22Rv1 (cell line): ENCODE results near the gene CACNA1E.

Source experiments
- ZFX ChIP-seq: fragments of 450-650 bp; IDR thresholded peaks from 2 replicates; pipeline ENCODE4 v1.6.1; 2017; ENCODE audit warnings: antibody characterized with exemption, borderline replicate concordance
- TF ChIP-seq, protein P1 (sequence below): fragments of 450-650 bp; IDR thresholded peaks from 2 replicates; pipeline ENCODE4 v1.5.1; 2017; ENCODE audit warnings: mild to moderate bottlenecking

DNA sequence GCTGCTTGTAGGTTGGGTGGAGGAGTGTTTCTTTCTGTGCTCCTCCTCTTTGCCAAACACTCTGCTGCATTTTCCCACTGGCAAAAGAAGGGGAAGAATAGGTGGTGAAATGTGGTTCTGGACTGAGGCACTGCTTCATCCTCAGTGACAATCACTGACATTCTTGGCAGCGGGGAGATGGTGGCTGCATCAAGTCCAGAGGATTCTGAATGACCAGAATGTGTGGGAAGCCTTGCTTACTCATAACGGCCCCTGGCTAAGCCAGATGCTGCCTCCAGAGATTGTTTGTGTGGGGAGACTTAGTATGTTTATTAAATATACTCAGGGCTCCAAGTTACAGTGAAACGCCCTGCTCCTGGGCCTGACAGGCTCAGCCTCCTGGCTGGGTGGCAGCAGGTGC lies 160.3 kb downstream of the CACNA1E start:
- TF ChIP-seq, protein P1, sequence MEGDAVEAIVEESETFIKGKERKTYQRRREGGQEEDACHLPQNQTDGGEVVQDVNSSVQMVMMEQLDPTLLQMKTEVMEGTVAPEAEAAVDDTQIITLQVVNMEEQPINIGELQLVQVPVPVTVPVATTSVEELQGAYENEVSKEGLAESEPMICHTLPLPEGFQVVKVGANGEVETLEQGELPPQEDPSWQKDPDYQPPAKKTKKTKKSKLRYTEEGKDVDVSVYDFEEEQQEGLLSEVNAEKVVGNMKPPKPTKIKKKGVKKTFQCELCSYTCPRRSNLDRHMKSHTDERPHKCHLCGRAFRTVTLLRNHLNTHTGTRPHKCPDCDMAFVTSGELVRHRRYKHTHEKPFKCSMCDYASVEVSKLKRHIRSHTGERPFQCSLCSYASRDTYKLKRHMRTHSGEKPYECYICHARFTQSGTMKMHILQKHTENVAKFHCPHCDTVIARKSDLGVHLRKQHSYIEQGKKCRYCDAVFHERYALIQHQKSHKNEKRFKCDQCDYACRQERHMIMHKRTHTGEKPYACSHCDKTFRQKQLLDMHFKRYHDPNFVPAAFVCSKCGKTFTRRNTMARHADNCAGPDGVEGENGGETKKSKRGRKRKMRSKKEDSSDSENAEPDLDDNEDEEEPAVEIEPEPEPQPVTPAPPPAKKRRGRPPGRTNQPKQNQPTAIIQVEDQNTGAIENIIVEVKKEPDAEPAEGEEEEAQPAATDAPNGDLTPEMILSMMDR: no peak
- no peak for TF ChIP-seq ZFX
